K562 (cell line): ENCODE data around the gene FGF9. TPM values are rescaled to one million over a fixed set of nuclear protein-coding genes. Genes with fewer than 3 reads are reported as not detected.

ENCODE experiments used
- ATAC-seq: fragments of 200-7000 bp; cut with Tn5 transposase; 3 replicates; pipeline ENCODE4 v1.9.1; 2020; ENCODE audit warnings: moderate library complexity
- BruUV-seq: library from RNA; stranded (reverse); fragments of 400-500 nt; replicated peaks from 2 replicates; lab custom pipeline; 2021; lab: Mats Ljungman, UMichigan
- CTCF ChIA-PET: fragments of 300-600 bp; formaldehyde crosslinking; extraction: SDS; loops from one replicate; lab custom pipeline; 2021; ENCODE audit warnings: low intra/inter-chr PET ratio; lab: Yijun Ruan, JAX
- POLR2A ChIA-PET: fragments of 300-600, 350-650 bp; sonication (Branson Sonifier 250); formaldehyde crosslinking; extraction: SDS; loops from one replicate; lab custom pipeline; 2021; ENCODE audit warnings: antibody characterized with exemption, inconsistent platforms; lab: Yijun Ruan, JAX
- DNase-seq, 4 experiments: peaks; one replicate each; pipeline versions ENCODE4 v3.0.0 to v3.0.0-alpha.2; 2011 to 2018; ENCODE audit warnings: low spot score in 3 of 4, mixed read lengths in 3 of 4; ENCODE audit errors: extremely low read depth in 1 of 4
- FAIRE-seq: peaks from 2 replicates; lab custom pipeline; 2011; peaks lifted over from hg19 to GRCh38; lab: Jason Lieb, UNC
- H2AFZ ChIP-seq: 2 replicates; pipeline ENCODE4 v1.6.0; 2011; ENCODE audit warnings: low read depth, low read length, control low read depth, inconsistent platforms
- H3K27ac ChIP-seq: fragments of 200-600 bp; 3 replicates; pipeline ENCODE4 v1.8.0; 2011; ENCODE audit warnings: low read depth, mild to moderate bottlenecking, control low read depth, inconsistent platforms, low read length, moderate library complexity, mixed read lengths; ENCODE audit errors: extremely low read depth
- H3K27me3 ChIP-seq, 2 experiments: fragments of 300-600 bp in 1 of 2; 2 replicates in 1 of 2; 3 replicates in 1 of 2; pipeline versions ENCODE4 v1.6.0 to v1.8.0; 2011; ENCODE audit warnings: inconsistent platforms in 2 of 2, low read length in 2 of 2, mild to moderate bottlenecking in 1 of 2, mixed read lengths in 1 of 2, moderate library complexity in 1 of 2; ENCODE audit not compliant: control insufficient read depth in 2 of 2, insufficient read depth in 2 of 2
- H3K36me3 ChIP-seq: fragments of 300-600 bp; 3 replicates; pipeline ENCODE4 v1.8.0; 2011; ENCODE audit warnings: mild to moderate bottlenecking, low read length, inconsistent platforms; ENCODE audit not compliant: control insufficient read depth, insufficient read depth
- H3K4me1 ChIP-seq, 2 experiments: fragments of 200-600 bp in 1 of 2; replicated peaks in 1 of 2; 2 replicates in 1 of 2; 3 replicates in 1 of 2; pipeline versions ENCODE4 v1.5.1 to v1.8.0; 2011; ENCODE audit warnings: inconsistent platforms in 2 of 2, low read length in 2 of 2, mild to moderate bottlenecking in 1 of 2, mixed read lengths in 1 of 2, moderate library complexity in 1 of 2; ENCODE audit not compliant: control insufficient read depth in 2 of 2, insufficient read depth in 2 of 2
- H3K4me2 ChIP-seq: 2 replicates; pipeline ENCODE4 v1.6.1; 2011; ENCODE audit warnings: low read length, control low read depth, inconsistent platforms, mixed read lengths; ENCODE audit not compliant: insufficient read depth
- H3K4me3 ChIP-seq: fragments of 200-600 bp; sonication (generic), shearing (Covaris generic); 2 replicates; pipeline ENCODE4 v1.5.1; 2016; ENCODE audit warnings: control low read depth, inconsistent platforms
- H3K79me2 ChIP-seq: fragments of 200-600 bp; 3 replicates; pipeline ENCODE4 v1.8.0; 2011; ENCODE audit warnings: low read length, inconsistent platforms; ENCODE audit not compliant: control insufficient read depth, insufficient read depth
- H3K9ac ChIP-seq, 2 experiments: 2 replicates each; pipeline versions ENCODE4 v1.6.0 to v1.6.1; 2011; ENCODE audit warnings: low read depth in 2 of 2, low read length in 2 of 2, control low read depth in 1 of 2, inconsistent platforms in 1 of 2, mild to moderate bottlenecking in 1 of 2, mixed read lengths in 1 of 2; ENCODE audit not compliant: insufficient read depth in 1 of 2
- H3K9me1 ChIP-seq: one replicate; pipeline ENCODE4 v1.6.0; 2011; ENCODE audit warnings: inconsistent platforms, mild to moderate bottlenecking, low read length, moderate library complexity; ENCODE audit not compliant: control insufficient read depth, insufficient read depth
- H3K9me3 ChIP-seq: replicated peaks from 2 replicates; pipeline ENCODE4 v1.5.1; 2011; ENCODE audit warnings: low read depth, low read length, inconsistent platforms; ENCODE audit not compliant: control insufficient read depth, insufficient read depth
- H4K20me1 ChIP-seq: replicated peaks from 2 replicates; pipeline ENCODE4 v1.6.1; 2011; ENCODE audit warnings: low read length, inconsistent platforms, mixed read lengths; ENCODE audit not compliant: control insufficient read depth, insufficient read depth
- CHD7 ChIP-seq: fragments of 200-600 bp; sonication (generic); IDR thresholded peaks from one replicate; pipeline ENCODE4 v1.6.1; 2012; ENCODE audit warnings: mild to moderate bottlenecking, low read depth, low read length, inconsistent platforms
- TFAM ChIP-seq: fragments of 250-450 bp; sonication (Bioruptor Pico); conservative IDR thresholded peaks from 2 replicates; pipeline ENCODE4 v1.5.0; 2021; ENCODE audit warnings: mild to moderate bottlenecking, moderate library complexity
- THAP12 ChIP-seq: fragments of 250-450 bp; sonication (Bioruptor Pico); IDR thresholded peaks from 2 replicates; pipeline ENCODE4 v1.9.0; 2021; ENCODE audit warnings: mild to moderate bottlenecking, inconsistent platforms
- ZNF511 ChIP-seq: sonication (generic); formaldehyde crosslinking; IDR thresholded peaks from 2 replicates; pipeline ENCODE4 v1.8.0; 2022; ENCODE audit warnings: mild to moderate bottlenecking, missing genetic modification reagents
- WGBS: fragments of 100-300 bp; shearing (Covaris generic); methylation state at CpG from one replicate; pipeline ENCODE4 v1.1.6; 2016; ENCODE audit warnings: low coverage, mixed read lengths; ENCODE audit not compliant: insufficient coverage; ENCODE audit errors: missing lambda C conversion rate; 5-methylcytosine and 5-hydroxymethylcytosine counted together
- in situ Hi-C: fragments of 300-500 bp; cut with MboI; formaldehyde crosslinking; loops from 4 replicates; pipeline ENCODE4 v1.15.0; 2018; ENCODE audit warnings: inconsistent platforms, mixed read lengths
- intact Hi-C: fragments of 100-400 bp; cut with micrococcal nuclease; formaldehyde crosslinking; loops from 2 replicates; pipeline ENCODE4 v1.14.2; 2022
- polyA plus RNA-seq, 8 experiments: library from polyadenylated mRNA; depleted of rRNA in 4 of 8; stranded (reverse) in 5 of 8; unstranded in 3 of 8; fragments of >200 nt; fragmentation: Nextera tagmentation in 2 of 8; fragmentation: Illumina TruSeq in 1 of 8; extraction: Ambion mirVana in 2 of 8; extraction: Trizol in 1 of 8; gene quantifications; 2 replicates each; pipeline versions ENCODE4 v1.2.1 to v1.2.3, GENCODE V29; 2011 to 2014; ENCODE audit warnings: inconsistent platforms in 1 of 8, missing spikeins in 1 of 8
- total RNA-seq, 7 experiments: library from RNA; depleted of rRNA in 6 of 7; stranded (reverse); fragments of >200 nt in 6 of 7; fragmentation: Illumina TruSeq in 2 of 7; extraction: Trizol in 2 of 7; gene quantifications; 2 replicates each; pipeline versions ENCODE4 v1.2.1 to v1.2.3, GENCODE V29; 2011 to 2021; ENCODE audit warnings: low replicate concordance in 1 of 7
- TF ChIP-seq, protein P1 (sequence below): fragments of 450-650 bp; formaldehyde crosslinking; IDR thresholded peaks from 2 replicates; pipeline ENCODE4 v1.4.0; 2022; ENCODE audit warnings: missing genetic modification characterization

Gene FGF9
- total and polyA plus RNA-seq, 9 of the 15 experiments (the other 6 are each of a cell fraction or from before 2014, with no cell fraction given): not detected

- Histone ChIP-seq H3K79me2 (no peaks in the 10 kb centered on the region), H3K4me2 (no peak overlapping the region), H2AFZ (no peak overlapping the region), H3K36me3 (no peaks in the 10 kb centered on the region), H3K4me1 (no peaks in the 10 kb centered on the region), H3K27me3 (peaks cover 3 to 25% of the 10 kb centered on the region in 2 experiments; a peak in 4 of 5 replicates), H3K9me3 (no peaks in the 10 kb centered on the region), H3K9ac (no peak overlapping the region), H4K20me1 (no peaks in the 10 kb centered on the region), H3K27ac (no peak overlapping the region), H3K9me1 (no peaks in the 10 kb centered on the region), H3K4me3 (no peak overlapping the region)
- intact Hi-C loops: no loop called here
- ChIA-PET POLR2A (no interaction called here), CTCF (no interaction called here)
- WGBS: 3% methylated on average over 5 of the region's 5 CpGs
- in situ Hi-C loops: no loop called here
- no peak for DNase-seq
- BruUV-seq: no TSS peak
- no peak for FAIRE-seq
- ATAC-seq: no peak
- TF ChIP-seq TFAM (CRISPR knock-in tag) (no peak), CHD7 (no peak), ZNF511 (CRISPR knock-in tag) (no peak), THAP12 (no peak)
- TF ChIP-seq, protein P1, sequence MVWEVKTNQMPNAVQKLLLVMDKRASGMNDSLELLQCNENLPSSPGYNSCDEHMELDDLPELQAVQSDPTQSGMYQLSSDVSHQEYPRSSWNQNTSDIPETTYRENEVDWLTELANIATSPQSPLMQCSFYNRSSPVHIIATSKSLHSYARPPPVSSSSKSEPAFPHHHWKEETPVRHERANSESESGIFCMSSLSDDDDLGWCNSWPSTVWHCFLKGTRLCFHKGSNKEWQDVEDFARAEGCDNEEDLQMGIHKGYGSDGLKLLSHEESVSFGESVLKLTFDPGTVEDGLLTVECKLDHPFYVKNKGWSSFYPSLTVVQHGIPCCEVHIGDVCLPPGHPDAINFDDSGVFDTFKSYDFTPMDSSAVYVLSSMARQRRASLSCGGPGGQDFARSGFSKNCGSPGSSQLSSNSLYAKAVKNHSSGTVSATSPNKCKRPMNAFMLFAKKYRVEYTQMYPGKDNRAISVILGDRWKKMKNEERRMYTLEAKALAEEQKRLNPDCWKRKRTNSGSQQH (CRISPR knock-in tag): no peak
Observed at GRCh38 chr13:21686751-21687391, 16.0 kb downstream of the FGF9 start.
